Fibroblast of skin of right quadriceps (primary cell): ENCODE data around the gene CITED4.
A peak's percentile ranks its signal among the peaks of the same experiment; 100 is the strongest.
"Not testable (repeated sequence)": the region's sequence is repeated elsewhere in the genome, so short reads cannot be mapped to it uniquely, and the experiment has no call there.

Source experiments
- DNase-seq: peaks from one replicate; pipeline ENCODE4 v3.0.0-alpha.2; 2013

CITED4 gene, protein sequence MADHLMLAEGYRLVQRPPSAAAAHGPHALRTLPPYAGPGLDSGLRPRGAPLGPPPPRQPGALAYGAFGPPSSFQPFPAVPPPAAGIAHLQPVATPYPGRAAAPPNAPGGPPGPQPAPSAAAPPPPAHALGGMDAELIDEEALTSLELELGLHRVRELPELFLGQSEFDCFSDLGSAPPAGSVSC

DNA sequence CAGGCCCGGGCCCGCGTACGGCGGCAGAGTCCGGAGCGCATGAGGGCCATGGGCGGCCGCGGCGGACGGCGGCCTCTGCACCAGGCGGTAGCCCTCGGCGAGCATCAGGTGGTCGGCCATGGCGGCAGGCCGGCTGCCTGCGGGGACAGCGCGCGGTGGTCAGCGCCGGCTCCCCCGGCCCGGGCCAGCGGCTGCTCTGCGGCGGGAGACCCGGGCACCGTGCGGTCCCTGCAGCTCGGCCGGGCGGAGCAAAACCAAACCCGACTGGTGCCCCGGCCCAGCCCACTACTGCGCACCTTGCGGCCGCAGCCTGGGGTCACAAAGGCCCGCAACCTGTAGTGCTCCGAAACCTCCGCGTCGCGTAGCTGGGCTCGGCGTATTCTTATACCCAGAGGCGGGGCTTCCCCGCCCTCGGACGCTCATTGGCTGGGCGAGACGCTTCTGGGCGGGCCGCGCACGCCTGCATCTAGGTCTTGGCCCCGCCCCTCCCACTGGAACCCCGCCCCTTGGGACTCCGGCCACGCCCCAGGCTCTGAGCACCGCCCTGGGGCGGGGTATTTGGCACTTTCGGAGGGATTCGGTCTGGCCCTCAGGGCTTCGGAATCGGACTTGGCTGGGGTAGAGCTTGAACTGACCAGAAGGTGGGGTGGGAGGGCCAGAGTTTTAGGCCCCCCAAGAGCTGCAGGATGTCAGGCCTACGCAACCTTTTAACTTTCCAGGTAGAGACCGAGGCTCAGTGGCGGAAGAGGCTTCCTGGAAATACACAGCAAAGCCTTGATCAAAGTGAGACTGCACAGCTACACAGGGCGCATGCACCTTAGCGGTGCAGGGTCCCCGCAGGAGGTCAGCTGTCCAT lies at the start of gene CITED4:
Gene CITED4, minus strand, starts transcription at position 356 of the 856 bp plus-strand sequence. Its CDS starts 236 bp downstream, at position 120.
- peak; percentile 90 for DNase-seq

DNA sequence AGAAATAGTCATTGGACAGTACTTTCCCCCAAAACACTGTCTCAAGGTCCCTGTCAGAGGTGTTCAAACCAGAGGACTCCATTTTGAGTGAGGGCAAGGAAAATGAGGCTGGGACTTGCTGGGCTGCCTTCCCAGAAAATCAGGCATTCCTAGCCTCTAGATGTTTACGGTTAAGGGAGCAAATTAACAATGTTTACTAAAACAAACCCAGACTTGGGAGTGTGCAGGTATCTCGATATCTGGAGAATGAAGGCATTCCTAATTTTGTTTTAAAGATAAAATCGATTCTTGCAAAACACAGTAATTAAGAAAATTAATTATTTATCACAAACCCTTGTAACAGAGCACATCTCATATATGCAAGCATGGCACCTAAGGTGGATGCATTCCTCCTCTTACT lies 48.9 kb upstream of the CITED4 start:
- DNase-seq, result no peak

DNA sequence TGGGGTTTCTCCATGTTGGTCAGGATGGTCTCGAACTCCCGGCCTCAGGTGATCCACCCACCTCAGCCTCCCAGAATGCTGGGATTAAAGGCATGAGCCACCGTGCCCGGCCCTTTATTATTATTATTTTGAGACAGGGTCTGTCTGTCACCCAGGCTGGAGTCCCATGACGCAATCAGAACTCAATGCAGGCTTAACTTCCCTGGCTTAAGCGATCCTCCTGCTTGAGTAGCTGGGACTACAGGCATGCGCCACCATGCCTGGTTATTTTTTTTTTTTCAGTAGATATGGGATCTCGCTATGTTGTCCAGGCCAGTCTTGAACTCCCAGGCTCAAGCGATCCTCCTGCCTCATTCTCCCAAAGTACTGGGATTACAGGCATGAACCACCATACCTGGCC lies 47.1 kb upstream of the CITED4 start:
- DNase-seq, result no peak

DNA sequence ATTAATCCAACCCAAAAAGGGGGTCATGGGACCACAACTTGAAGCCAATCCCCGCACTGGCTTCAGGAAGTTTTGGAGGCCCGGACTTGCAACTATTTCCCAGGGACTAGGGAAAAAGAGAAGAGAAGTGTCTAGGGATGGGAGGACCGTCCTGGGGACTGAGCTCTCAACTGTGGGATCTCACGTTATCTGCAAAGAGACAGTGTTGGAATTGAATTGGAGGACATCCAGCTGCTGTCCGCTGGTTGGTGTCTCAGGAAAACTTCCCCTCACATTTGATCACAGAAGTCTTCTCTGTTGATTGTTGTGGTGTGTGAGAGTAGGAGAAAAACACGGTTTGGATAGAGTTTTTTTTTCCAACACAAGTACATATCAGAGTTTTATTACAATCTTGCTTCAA lies 46.2 kb upstream of the CITED4 start:
- DNase-seq, result no peak

DNA sequence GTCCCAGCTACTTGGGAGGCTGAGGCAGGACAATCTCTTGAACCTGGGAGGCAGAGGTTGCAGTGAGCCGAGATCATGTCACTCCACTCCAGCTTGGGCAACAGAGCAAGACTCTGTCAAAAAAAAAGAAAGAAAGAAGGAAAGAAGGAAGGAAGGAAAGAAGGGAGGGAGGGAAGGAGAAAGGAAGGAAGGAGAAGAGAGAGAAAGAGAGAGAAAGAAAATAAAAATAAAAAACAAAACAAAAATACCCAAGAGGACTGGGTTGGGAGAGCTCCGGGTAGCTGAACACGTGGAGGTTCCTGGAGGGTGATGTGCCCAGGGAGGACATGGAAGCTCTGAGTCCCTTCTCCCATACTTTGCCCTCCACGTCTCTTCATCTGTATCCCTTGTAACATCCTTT lies 45.7 kb upstream of the CITED4 start:
- DNase-seq, result no peak

DNA sequence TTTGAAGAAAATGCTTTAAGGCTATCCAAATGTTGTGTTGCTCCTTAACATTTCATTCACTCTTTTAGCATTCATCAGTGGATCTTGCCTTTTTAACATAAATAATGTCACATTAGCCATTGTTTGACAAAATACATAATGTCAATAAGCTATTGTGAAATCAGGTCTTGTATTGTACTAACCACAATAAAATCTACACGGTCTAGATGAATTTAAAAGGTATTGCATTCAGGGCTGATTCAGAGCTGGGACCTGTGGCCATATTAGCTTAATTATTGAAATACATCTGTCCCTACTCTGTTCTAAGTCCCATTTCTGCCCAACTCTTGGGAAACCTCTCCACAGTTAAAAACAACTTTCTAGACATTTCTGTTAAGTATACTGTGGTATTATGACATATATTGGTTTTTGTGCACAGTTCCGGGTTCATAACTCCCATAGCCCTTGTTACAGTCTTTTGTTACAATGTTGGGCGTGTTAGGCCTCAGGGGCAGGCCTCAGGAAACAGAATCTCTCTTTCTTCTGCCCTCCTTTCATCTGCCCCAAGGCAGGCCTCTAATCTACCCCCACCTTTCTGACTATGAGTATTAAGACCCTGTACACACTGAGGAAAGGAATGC lies 44.7 kb upstream of the CITED4 start:
- no peak for DNase-seq

DNA sequence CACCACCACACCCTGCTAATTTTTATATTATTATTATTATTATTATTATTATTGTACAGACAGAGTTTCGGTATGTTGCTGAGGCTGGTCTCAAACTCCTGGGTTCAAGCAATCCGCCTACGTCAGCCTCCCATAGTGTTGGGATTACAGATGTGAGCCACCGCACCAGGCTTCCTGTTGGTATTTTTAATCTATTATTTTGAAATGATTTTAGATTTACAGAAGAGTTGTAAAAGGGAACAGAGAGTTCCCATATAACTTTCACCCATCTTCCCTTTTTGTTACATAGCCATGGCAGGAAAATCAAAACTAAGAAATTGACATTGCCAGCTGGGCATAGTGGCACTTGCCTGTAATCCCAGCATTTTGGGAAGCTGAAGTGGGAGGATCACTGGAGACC lies 42.9 kb upstream of the CITED4 start:
- DNase-seq, result no peak

DNA sequence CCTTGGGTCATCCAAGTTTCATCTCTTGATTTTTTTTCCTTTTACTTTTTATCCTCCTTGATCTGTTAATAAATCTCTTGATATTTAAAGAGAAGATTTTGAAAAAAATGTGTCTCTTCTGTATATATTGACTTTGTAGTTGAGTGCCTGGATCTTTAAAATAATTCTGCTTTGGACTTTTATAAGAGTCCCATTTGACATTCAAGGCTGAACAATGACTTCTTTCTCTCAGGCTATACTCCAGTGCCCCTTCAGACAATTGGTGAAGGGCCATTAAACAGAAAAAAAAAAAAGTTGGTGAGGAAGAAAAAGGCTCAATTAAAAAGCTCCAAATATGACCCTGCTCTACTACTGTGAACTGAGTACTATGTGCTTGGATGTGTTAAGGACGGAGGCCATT lies 40.9 kb upstream of the CITED4 start:
- no peak for DNase-seq

DNA sequence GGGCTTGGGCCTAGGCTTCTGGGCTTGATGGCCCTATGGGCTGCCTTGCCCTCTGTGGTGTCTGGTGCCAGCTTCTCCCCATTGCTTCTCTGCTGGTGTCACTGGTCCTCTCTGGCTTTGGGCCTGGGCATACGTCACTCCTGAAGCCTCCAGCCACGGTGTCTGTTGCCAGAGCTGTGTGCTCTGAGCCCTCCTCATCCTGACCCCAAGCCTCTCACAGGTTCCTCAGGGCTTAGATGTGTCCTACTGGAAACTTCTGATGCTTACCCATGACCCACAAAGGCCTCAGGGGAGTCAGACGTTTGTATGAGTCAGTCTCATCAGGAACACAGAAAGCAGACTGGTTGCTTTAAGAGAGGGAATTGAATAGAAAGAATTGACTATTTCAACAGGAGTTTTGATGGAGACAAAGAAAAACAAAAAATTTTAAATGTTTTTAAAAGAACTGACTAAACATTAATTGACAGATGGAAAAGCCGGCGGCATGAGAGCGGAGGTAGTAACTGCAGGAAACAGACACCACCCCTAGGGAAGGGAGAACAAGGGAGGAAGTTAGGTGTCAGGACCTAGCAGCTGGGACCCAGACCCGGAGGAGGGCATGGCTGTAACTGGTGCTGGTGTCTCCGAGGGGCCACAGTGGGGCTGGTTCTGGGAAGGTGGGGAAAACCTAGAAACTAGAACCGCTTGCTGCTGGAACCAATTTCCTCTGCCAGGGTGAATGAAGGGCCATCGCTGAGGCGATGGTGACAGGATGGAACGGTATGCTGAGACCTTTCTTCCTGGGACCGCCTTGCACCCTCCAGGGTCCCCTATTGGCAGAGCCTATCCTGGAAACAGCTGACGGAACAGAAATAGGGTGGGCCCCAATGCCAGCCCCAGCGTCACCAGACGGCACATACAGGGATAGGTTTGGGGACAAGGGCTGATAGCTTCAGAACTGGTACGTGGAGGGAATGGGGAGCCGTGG lies 40.0 kb upstream of the CITED4 start:
- DNase-seq, result peak; percentile 74

DNA sequence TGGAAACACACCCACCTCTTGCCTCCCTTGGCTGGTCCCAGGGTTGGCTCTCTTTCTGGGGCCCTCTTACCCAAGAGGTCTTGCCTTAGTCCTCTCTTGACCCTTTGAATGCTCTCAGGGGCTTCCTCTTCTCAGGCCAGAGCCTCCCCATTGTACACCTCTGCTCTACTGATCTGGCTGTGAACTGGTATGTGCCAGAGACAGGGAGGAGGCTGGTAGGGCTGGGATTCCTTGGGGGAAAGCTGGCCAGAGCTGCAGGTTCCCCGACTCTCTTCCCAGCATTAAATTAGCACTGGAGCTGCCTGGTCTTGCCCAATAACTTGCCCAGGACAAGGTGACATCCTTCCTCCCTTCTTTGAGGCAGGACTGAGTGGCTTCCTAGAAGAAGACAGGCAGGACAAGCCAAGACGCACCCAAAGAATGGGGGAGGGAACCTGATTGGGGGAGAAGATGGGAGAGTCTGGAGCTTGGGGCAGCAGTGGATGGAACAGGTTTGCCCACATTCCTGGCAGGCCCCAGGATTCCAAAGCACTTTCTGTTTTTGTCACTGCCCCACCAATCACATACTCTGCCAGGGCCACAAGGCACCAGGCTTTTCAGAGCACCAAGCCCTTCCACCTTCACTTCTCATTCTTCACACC lies 37.2 kb upstream of the CITED4 start:
- no peak for DNase-seq

DNA sequence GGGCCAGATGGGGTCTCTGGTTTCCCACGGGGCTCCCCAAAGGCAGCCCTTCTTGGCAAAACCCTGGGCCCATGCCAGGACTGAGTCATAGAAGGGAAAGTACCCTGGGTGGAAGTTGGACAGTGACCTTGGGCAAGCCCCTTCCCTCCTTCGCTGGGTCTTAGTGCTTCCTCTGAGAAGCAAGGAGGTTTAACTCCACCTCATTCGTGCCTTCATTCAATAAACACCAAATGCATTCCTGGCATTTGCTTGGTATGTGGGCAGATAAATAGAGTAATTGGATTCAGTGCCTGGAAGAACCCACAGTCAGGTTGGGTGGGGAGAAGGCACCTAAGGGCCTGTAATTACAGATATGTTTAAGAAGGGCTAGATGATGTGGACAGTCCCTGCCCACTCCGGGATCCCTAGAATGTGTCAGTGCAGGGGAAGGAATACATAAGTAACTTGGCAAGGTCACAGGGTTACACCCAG lies 36.3 kb upstream of the CITED4 start:
- no peak for DNase-seq

DNA sequence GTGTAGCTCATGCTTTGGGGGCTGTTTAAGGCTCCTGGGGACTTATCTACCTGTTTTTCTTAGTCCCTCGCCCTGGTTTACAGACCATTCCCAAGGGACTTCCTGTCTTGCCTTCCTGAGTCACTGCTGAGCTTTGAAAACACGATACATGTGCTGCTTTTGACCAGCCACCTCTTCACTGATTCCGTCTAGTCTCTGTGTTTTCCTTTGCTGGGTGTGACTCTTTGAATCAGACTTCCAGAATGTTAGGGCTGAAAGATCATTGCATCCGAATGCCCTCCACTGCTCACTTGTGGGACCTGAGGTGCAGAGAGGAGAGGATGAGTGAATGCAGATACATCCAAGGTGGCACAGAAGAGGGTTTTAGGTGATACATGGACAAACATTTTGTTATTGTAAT lies 35.4 kb upstream of the CITED4 start:
- DNase-seq, result peak; percentile 28

DNA sequence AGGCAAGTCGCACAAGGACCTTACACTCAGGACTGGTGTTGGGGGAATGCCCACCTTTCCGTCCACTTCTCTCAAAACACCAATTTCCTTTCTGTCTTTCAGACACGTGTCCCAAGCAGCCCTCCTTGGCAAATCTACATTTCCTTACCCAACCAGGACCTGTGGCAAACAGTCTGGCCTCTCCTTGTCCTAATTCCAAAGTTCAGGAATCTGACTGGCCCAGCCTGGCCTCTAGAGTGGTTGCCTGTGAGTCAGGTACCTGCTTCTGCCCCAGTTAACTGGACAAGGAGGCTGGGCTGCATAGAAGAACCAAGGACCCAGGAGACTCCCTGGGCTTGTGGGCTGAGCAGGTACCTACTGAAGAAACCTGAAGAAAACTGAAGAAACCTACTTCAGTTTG lies 34.3 kb upstream of the CITED4 start:
- DNase-seq, result no peak

DNA sequence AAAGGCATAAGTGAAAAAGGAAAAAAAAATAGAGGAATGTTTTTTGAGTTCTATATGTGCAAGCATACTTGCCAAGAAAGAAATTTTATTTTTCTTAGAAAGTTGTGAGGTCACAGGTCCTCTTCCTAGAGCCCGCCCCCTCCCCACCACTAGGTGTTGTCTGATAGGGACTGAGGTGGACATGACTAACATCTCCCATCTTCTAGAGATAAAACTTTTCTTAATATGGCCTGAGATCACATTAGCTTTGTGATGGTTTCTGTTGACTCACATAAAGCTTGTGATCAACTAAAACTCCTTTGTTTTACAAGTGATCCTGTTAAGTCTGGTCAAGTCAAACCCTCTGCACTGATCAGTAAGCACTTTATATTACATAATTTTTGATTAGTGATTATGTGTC lies 33.4 kb upstream of the CITED4 start:
- DNase-seq, result no peak

DNA sequence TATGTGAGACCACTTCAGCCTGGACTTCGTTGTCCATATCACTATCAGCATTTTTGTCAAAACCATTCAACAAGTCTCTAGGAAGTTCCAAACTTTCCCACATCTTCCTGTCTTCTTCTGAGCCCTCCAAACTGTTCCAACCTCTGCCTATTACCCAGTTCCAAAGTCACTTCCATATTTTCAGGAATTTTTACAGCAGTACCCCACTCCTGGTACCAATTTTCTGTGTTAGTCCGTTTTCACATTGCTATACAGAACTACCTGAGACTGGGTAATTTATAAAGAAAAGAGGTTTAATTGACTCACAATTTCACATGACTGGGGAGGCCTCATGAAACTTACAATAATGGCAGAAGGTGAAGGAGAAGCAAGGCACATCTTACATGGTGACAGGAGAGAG lies 32.7 kb upstream of the CITED4 start:
- DNase-seq, result not testable (repeated sequence)

DNA sequence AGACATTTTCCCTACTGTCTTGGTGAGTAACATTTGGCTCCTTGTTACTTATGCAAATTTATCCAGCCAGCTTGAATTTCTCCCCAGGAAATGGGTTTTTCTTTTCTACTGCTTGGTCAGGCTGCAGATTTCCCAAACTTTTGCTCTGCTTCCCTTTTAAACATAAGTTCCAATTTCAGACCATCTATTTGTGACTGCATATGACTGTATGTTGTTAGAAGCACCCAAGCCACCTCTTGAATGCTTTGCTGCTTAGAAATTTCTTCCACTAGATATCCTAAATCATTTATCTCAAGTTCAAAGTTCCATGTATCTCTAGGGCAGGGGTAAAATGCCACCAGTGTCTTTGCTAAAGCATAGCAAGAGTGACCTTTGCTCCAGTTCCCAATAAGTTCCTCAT lies 32.3 kb upstream of the CITED4 start:
- no peak for DNase-seq

DNA sequence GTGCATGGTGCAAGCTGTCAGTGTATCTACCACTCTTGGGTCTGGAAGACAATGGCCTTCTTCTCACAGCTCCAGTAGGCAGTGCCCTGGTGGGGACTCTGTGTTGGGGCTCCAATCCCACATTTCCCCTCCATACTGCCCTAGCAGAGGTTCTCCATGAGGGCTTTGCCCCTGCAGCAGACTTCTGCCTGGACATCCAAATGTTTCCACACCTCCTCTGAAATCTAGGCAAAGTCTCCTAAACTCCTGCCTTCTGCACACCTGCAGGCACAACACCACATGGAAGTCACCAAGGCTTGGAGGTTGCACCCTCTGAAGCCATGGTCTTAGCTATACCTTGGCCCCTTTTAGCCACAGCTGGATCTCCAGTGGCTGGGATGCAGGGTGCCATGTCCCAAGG lies 31.8 kb upstream of the CITED4 start:
- DNase-seq, result no peak

DNA sequence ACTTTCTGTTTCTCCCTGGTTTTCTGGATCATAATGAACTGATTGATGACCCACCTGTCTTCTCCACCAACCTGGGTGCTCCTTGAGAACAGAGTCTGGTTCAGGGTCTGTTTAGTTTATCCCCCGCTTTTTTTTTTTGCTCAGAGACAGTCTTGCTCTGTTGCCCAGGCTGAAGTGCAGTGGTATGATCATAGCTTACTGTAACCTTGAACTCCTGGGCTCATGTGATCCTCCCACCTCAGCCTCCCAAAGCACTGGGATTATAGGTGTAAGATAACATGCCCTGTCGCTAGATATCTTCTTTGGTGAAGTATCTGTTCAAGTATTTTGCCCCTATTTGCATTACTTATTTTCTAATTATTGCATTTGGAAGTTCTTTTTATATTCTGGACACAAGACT lies 30.2 kb upstream of the CITED4 start:
- DNase-seq, result no peak

DNA sequence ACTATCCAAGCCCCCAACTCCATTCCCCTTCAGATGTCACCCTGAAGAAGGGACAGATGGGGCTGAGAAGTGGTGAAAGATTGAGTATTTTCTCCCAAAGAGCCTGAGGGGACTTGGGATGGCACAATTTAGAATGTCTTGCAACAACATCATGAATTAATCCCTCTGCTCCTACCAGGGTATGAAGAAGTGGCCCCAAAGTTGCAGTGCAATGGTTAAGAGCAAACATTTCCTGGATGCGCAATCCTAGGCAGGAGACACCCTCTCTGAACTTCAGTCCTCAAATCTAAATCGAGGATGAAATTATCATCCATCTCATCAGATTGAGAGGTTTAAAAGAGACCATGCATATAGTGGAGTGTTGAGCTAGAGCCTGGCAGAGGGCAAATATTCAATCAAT lies 28.6 kb upstream of the CITED4 start:
- DNase-seq, result no peak

DNA sequence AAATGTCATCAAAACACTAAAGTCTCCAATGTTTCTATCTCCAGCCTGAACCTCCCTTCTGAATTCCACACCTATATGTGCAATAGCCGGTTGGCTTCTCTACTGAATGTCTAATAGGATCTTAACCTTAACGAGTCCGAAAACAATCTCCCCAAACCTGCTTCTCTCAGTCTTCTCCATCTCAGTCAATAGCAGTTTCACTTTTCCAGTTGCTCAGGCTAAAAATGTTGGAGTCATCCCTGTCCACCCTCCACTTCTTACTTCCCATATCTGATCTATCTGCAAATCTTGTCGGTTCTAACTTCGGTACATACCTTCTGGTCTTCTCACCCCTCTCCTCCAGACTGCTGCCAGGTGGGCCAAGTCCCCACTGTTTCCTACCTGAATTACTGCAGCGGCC lies 25.5 kb upstream of the CITED4 start:
- no peak for DNase-seq

DNA sequence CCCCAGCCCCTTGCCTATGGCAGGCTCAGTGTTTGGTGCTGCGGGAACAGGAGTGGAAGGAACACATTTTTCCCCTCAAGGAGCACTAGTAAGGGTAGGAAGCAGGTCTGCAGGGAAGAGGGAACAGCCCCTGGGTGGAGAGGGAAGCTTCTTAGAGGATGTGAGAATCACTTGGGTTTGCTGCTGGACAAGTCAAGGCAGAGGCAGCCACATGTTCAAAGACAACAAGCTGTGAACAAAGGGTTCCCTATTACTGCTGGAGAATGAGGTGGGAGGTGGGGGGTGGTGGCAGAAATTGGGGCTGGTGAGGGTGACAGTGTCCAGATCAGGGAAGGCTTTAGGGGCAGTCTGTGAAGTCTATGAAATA lies 24.8 kb upstream of the CITED4 start:
- no peak for DNase-seq

DNA sequence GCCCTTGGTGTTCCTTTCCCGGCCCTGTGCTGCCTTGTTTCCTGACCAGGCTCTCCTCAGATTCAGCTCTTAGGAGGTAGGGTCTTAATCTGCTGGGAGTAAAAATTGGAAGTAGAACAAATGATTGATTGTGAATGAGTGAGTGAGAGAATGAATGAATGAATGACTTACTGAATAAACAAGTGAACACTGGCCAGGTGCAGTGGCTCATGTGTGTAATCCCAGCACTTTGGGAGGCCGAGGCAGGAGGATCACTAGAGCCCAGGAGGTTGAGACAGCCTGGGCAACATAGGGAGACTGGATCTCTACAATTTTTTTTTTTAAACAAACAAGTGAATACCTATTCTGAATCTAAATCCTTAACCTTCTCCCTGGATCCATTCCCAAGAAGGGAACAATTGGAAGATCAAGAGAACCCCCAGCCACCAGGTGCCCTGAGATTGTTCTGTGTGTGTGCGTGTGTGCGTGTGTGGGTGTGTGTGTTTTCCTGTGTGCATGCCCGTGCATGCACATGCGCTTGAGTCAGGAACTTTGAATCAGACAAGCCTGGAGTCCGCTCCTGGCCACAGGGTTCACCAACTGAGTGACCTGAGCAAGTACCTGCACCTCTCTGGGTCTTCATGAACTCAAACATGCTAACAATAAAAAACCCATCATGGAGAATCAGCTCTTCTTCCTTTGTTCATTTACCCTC lies 24.3 kb upstream of the CITED4 start:
- no peak for DNase-seq
